ENCODE measurements around the gene TCAF1. TPM values are rescaled to one million over a fixed set of nuclear protein-coding genes. Genes with fewer than 3 reads are reported as not detected.

TCAF1 gene
- total RNA-seq, 1 donor from 2014 or later, result 38.1 TPM

Other genes with a start within 250 kb of the TCAF1 start
- under 0.01 and 0.20 TPM in 2 replicates for gene CTAGE6, start 144.5 kb downstream of the TCAF1 start, total RNA-seq
- not detected in 2 replicates for gene OR2F2, start 33.1 kb upstream of the TCAF1 start, total RNA-seq
- gene OR2F1, start 52.7 kb upstream of the TCAF1 start, total RNA-seq, result not detected in 2 replicates
- not detected in 2 replicates for gene OR6B1, start 98.1 kb upstream of the TCAF1 start, total RNA-seq
- gene OR2A5, start 146.8 kb upstream of the TCAF1 start, total RNA-seq, result not detected in 2 replicates
- not detected in 2 replicates for gene OR2A25, start 167.6 kb upstream of the TCAF1 start, total RNA-seq
- not detected in 2 replicates for gene OR2A12, start 184.1 kb upstream of the TCAF1 start, total RNA-seq
- gene OR2A2, start 207.4 kb upstream of the TCAF1 start, total RNA-seq, result not detected in 2 replicates
- not detected in 2 replicates for gene OR2A14, start 221.0 kb upstream of the TCAF1 start, total RNA-seq

Data from lung microvascular endothelial cell (primary cell).